K562 (cell line): ENCODE data around the gene RIN3. TPM values are rescaled to one million over a fixed set of nuclear protein-coding genes. Genes with fewer than 3 reads are reported as not detected.

Experiments used
- ATAC-seq: fragments of 200-7000 bp; cut with Tn5 transposase; 3 replicates; pipeline ENCODE4 v1.9.1; 2020; ENCODE audit warnings: moderate library complexity
- BruUV-seq: library from RNA; stranded (reverse); fragments of 400-500 nt; replicated peaks from 2 replicates; lab custom pipeline; 2021; lab: Mats Ljungman, UMichigan
- CTCF ChIA-PET: fragments of 300-600 bp; formaldehyde crosslinking; extraction: SDS; loops from one replicate; lab custom pipeline; 2021; ENCODE audit warnings: low intra/inter-chr PET ratio; lab: Yijun Ruan, JAX
- POLR2A ChIA-PET: fragments of 300-600, 350-650 bp; sonication (Branson Sonifier 250); formaldehyde crosslinking; extraction: SDS; loops from one replicate; lab custom pipeline; 2021; ENCODE audit warnings: antibody characterized with exemption, inconsistent platforms; lab: Yijun Ruan, JAX
- DNase-seq, 4 experiments: peaks; one replicate each; pipeline versions ENCODE4 v3.0.0 to v3.0.0-alpha.2; 2011 to 2018; ENCODE audit warnings: low spot score in 3 of 4, mixed read lengths in 3 of 4; ENCODE audit errors: extremely low read depth in 1 of 4
- FAIRE-seq: peaks from 2 replicates; lab custom pipeline; 2011; peaks lifted over from hg19 to GRCh38; lab: Jason Lieb, UNC
- H2AFZ ChIP-seq: 2 replicates; pipeline ENCODE4 v1.6.0; 2011; ENCODE audit warnings: low read depth, low read length, control low read depth, inconsistent platforms
- H3K27ac ChIP-seq: fragments of 200-600 bp; 3 replicates; pipeline ENCODE4 v1.8.0; 2011; ENCODE audit warnings: low read depth, mild to moderate bottlenecking, control low read depth, inconsistent platforms, low read length, moderate library complexity, mixed read lengths; ENCODE audit errors: extremely low read depth
- H3K27me3 ChIP-seq, 2 experiments: fragments of 300-600 bp in 1 of 2; 2 replicates in 1 of 2; 3 replicates in 1 of 2; pipeline versions ENCODE4 v1.6.0 to v1.8.0; 2011; ENCODE audit warnings: inconsistent platforms in 2 of 2, low read length in 2 of 2, mild to moderate bottlenecking in 1 of 2, mixed read lengths in 1 of 2, moderate library complexity in 1 of 2; ENCODE audit not compliant: control insufficient read depth in 2 of 2, insufficient read depth in 2 of 2
- H3K36me3 ChIP-seq: fragments of 300-600 bp; 3 replicates; pipeline ENCODE4 v1.8.0; 2011; ENCODE audit warnings: mild to moderate bottlenecking, low read length, inconsistent platforms; ENCODE audit not compliant: control insufficient read depth, insufficient read depth
- H3K4me1 ChIP-seq, 2 experiments: fragments of 200-600 bp in 1 of 2; replicated peaks in 1 of 2; 2 replicates in 1 of 2; 3 replicates in 1 of 2; pipeline versions ENCODE4 v1.5.1 to v1.8.0; 2011; ENCODE audit warnings: inconsistent platforms in 2 of 2, low read length in 2 of 2, mild to moderate bottlenecking in 1 of 2, mixed read lengths in 1 of 2, moderate library complexity in 1 of 2; ENCODE audit not compliant: control insufficient read depth in 2 of 2, insufficient read depth in 2 of 2
- H3K4me2 ChIP-seq: 2 replicates; pipeline ENCODE4 v1.6.1; 2011; ENCODE audit warnings: low read length, control low read depth, inconsistent platforms, mixed read lengths; ENCODE audit not compliant: insufficient read depth
- H3K4me3 ChIP-seq: fragments of 200-600 bp; sonication (generic), shearing (Covaris generic); 2 replicates; pipeline ENCODE4 v1.5.1; 2016; ENCODE audit warnings: control low read depth, inconsistent platforms
- H3K79me2 ChIP-seq: fragments of 200-600 bp; 3 replicates; pipeline ENCODE4 v1.8.0; 2011; ENCODE audit warnings: low read length, inconsistent platforms; ENCODE audit not compliant: control insufficient read depth, insufficient read depth
- H3K9ac ChIP-seq, 2 experiments: 2 replicates each; pipeline versions ENCODE4 v1.6.0 to v1.6.1; 2011; ENCODE audit warnings: low read depth in 2 of 2, low read length in 2 of 2, control low read depth in 1 of 2, inconsistent platforms in 1 of 2, mild to moderate bottlenecking in 1 of 2, mixed read lengths in 1 of 2; ENCODE audit not compliant: insufficient read depth in 1 of 2
- H3K9me1 ChIP-seq: one replicate; pipeline ENCODE4 v1.6.0; 2011; ENCODE audit warnings: inconsistent platforms, mild to moderate bottlenecking, low read length, moderate library complexity; ENCODE audit not compliant: control insufficient read depth, insufficient read depth
- H3K9me3 ChIP-seq: replicated peaks from 2 replicates; pipeline ENCODE4 v1.5.1; 2011; ENCODE audit warnings: low read depth, low read length, inconsistent platforms; ENCODE audit not compliant: control insufficient read depth, insufficient read depth
- H4K20me1 ChIP-seq: replicated peaks from 2 replicates; pipeline ENCODE4 v1.6.1; 2011; ENCODE audit warnings: low read length, inconsistent platforms, mixed read lengths; ENCODE audit not compliant: control insufficient read depth, insufficient read depth
- ARID3B ChIP-seq: fragments of 250-450 bp; sonication (Bioruptor Pico); IDR thresholded peaks from 2 replicates; pipeline ENCODE4 v1.4.0; 2020; ENCODE audit warnings: borderline replicate concordance
- EP300 ChIP-seq: IDR thresholded peaks from 2 replicates; pipeline ENCODE4 v1.6.1; 2012; ENCODE audit warnings: low read length, improper control_type of control experiment
- HDGF ChIP-seq: fragments of 450-650 bp; IDR thresholded peaks from 2 replicates; pipeline ENCODE4 v1.6.1; 2016
- JUNB ChIP-seq: fragments of 450-650 bp; formaldehyde crosslinking; conservative IDR thresholded peaks from 2 replicates; pipeline ENCODE4 v1.4.0; 2020; ENCODE audit warnings: mild to moderate bottlenecking
- NKRF ChIP-seq: fragments of 450-650 bp; IDR thresholded peaks from 2 replicates; pipeline ENCODE4 v1.6.1; 2016; ENCODE audit warnings: borderline replicate concordance
- PTRF ChIP-seq: fragments of 450-650 bp; IDR thresholded peaks from 2 replicates; pipeline ENCODE4 v1.6.1; 2016; ENCODE audit warnings: mild to moderate bottlenecking, missing genetic modification characterization, missing compliant biosample characterization
- RBBP5 ChIP-seq: fragments of 200-600 bp; sonication (generic); IDR thresholded peaks from 2 replicates; pipeline ENCODE4 v1.6.1; 2012; ENCODE audit warnings: borderline replicate concordance, mild to moderate bottlenecking, low read length, control low read depth, inconsistent platforms; ENCODE audit not compliant: insufficient read depth, poor library complexity, severe bottlenecking
- SNIP1 ChIP-seq: fragments of 450-650 bp; IDR thresholded peaks from 2 replicates; pipeline ENCODE4 v1.7.1; 2017; ENCODE audit warnings: low read depth, mild to moderate bottlenecking
- TARDBP ChIP-seq: fragments of 450-650 bp; IDR thresholded peaks from 2 replicates; pipeline ENCODE4 v1.6.1; 2016
- ZC3H8 ChIP-seq: fragments of 450-650 bp; IDR thresholded peaks from 2 replicates; pipeline ENCODE4 v1.6.1; 2017
- ZKSCAN3 ChIP-seq: fragments of 250-450 bp; sonication (Bioruptor Pico); IDR thresholded peaks from 2 replicates; pipeline ENCODE4 v1.4.0; 2020
- ZNF830 ChIP-seq: fragments of 250-450 bp; sonication (Bioruptor Pico); IDR thresholded peaks from 2 replicates; pipeline ENCODE4 v1.5.0; 2021; ENCODE audit warnings: mild to moderate bottlenecking
- WGBS: fragments of 100-300 bp; shearing (Covaris generic); methylation state at CpG from one replicate; pipeline ENCODE4 v1.1.6; 2016; ENCODE audit warnings: low coverage, mixed read lengths; ENCODE audit not compliant: insufficient coverage; ENCODE audit errors: missing lambda C conversion rate; 5-methylcytosine and 5-hydroxymethylcytosine counted together
- in situ Hi-C: fragments of 300-500 bp; cut with MboI; formaldehyde crosslinking; loops from 4 replicates; pipeline ENCODE4 v1.15.0; 2018; ENCODE audit warnings: inconsistent platforms, mixed read lengths
- intact Hi-C: fragments of 100-400 bp; cut with micrococcal nuclease; formaldehyde crosslinking; loops from 2 replicates; pipeline ENCODE4 v1.14.2; 2022
- polyA plus RNA-seq, 8 experiments: library from polyadenylated mRNA; depleted of rRNA in 4 of 8; stranded (reverse) in 5 of 8; unstranded in 3 of 8; fragments of >200 nt; fragmentation: Nextera tagmentation in 2 of 8; fragmentation: Illumina TruSeq in 1 of 8; extraction: Ambion mirVana in 2 of 8; extraction: Trizol in 1 of 8; gene quantifications; 2 replicates each; pipeline versions ENCODE4 v1.2.1 to v1.2.3, GENCODE V29; 2011 to 2014; ENCODE audit warnings: inconsistent platforms in 1 of 8, missing spikeins in 1 of 8
- total RNA-seq, 7 experiments: library from RNA; depleted of rRNA in 6 of 7; stranded (reverse); fragments of >200 nt in 6 of 7; fragmentation: Illumina TruSeq in 2 of 7; extraction: Trizol in 2 of 7; gene quantifications; 2 replicates each; pipeline versions ENCODE4 v1.2.1 to v1.2.3, GENCODE V29; 2011 to 2021; ENCODE audit warnings: low replicate concordance in 1 of 7

The RIN3 gene
- total and polyA plus RNA-seq, 9 of the 15 experiments (the other 6 are each of a cell fraction or from before 2014, with no cell fraction given) = 0.01 to 0.49 (median 0.08) TPM; not detected in 5

DNA sequence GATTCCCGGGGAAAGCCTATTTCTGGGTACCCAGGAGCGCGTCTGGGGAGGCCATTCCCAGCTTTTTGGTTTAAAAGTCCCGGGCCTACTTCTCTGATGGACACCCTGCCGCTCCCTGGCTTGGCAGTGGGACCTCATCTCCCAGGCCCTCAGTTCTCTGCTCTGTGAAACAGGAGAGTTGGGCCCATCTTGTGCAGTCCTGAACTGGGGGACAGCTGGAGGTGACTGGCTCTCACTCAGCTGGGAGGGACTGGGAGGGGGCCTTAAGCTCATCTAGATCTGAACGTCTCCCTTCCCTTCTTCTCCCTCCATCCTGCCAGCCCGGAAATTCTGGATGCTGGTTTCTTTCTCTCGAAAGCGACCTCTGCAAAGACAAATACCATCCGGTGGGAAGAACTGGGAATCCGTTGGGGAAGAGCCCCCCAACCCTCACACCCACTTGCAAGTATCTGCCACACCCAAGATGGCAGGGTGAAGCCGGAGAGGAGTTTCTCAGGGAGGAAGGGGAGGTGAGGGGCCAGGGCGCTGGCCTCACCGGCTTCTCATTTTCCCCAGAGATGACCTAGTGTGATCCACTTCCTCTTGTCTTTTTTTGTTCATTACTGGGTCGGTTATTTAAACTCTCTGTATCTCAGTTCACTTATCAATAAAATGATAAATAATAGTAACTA is 1.4 kb downstream of the RIN3 start:
- BruUV-seq = no TSS peak
- peaks cover 3 to 39% of the 10 kb centered on the region in 2 experiments; a peak in 4 of 5 replicates for H3K27me3 ChIP-seq

DNA sequence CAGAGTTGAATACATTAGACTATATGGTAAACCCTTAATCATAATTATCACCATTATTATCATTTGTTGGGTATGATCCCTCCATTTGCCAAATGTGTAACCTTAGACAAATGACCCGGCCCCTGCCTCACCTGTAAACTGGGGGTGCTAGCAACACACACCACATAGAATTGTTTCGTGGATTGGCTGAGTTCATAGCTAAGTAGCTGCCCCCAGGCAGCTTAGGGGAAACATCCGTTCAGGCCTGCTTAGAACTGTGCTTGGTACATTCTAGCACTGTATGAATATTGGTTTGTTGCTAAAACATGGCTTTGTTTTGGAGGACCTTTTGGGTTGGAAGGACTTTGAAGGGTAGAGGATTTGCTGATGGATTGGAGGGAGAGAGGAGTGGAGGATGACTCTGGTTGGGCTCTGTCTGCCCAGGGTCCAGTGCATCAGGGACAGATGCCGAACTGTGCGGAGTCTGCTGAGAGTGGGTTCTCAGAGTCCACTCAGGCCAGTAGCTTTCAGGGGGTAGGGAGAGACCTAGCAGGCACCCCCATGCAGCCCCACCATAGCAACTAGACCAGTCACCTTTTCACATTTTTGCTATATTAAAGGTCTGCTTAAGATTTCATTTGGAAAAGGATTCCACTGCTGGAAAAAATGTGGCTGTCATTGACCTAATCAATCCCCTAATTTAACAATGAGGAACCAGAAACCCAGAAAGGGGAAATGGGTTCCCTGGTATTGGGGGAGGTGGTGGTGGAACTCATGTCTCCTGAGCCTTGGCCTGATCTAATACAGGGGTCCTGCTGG is 2.2 kb downstream of the RIN3 start:
- Histone ChIP-seq H3K9me1 (no peaks in the 10 kb centered on the region), H3K9ac (no peak overlapping the region), H3K4me3 (no peak overlapping the region), H3K4me1 (peaks cover 0 to 8% of the 10 kb centered on the region in 2 experiments; a peak in 2 of 5 replicates), H3K36me3 (no peaks in the 10 kb centered on the region), H4K20me1 (no peaks in the 10 kb centered on the region), H3K9me3 (no peaks in the 10 kb centered on the region), H3K4me2 (no peak overlapping the region), H2AFZ (no peak overlapping the region), H3K79me2 (no peaks in the 10 kb centered on the region), H3K27me3 (peaks cover 3 to 39% of the 10 kb centered on the region in 2 experiments; a peak in 4 of 5 replicates), H3K27ac (no peak overlapping the region)
- POLR2A ChIA-PET = interaction anchor here (0.7 kb wide), 1 partner anchor 11 kb away, joined by 3 read pairs; no protein-coding TSS in a partner anchor
- in situ Hi-C loops (no loop called here), intact Hi-C loops (no loop called here)
- FAIRE-seq (no peak), DNase-seq (no peak), ATAC-seq (no peak)
- BruUV-seq = no TSS peak
- CTCF ChIA-PET = no interaction called here
- WGBS = 2% methylated on average over 5 of the region's 5 CpGs
- TF ChIP-seq HDGF (no peak), TARDBP (no peak), NKRF (no peak), ZNF830 (no peak), ARID3B (no peak), PTRF (tag) (no peak), ZC3H8 (no peak), ZKSCAN3 (CRISPR knock-in tag) (no peak), EP300 (no peak), RBBP5 (no peak), JUNB (CRISPR knock-in tag) (no peak)

More for the DNA sequence above, 1.4 kb downstream of the RIN3 start:
- FAIRE-seq (no peak), DNase-seq (no peak)
- intact Hi-C loops = no loop called here
- Histone ChIP-seq H3K9me1 (no peaks in the 10 kb centered on the region), H3K27ac (no peak overlapping the region)
- 6% methylated on average over 6 of the region's 15 CpGs for WGBS
- in situ Hi-C loops = no loop called here
- TF ChIP-seq SNIP1 = no peak
- TF ChIP-seq, all 486 proteins: peak for 0
- Histone ChIP-seq H3K4me1 (peaks cover 0 to 8% of the 10 kb centered on the region in 2 experiments; a peak in 2 of 5 replicates), H3K4me2 (no peak overlapping the region), H3K9ac (no peak overlapping the region), H4K20me1 (no peaks in the 10 kb centered on the region), H3K9me3 (no peaks in the 10 kb centered on the region), H2AFZ (no peak overlapping the region), H3K4me3 (no peak overlapping the region), H3K79me2 (no peaks in the 10 kb centered on the region), H3K36me3 (no peaks in the 10 kb centered on the region)
- no peak for ATAC-seq
- CTCF ChIA-PET = no interaction called here
- POLR2A ChIA-PET = interaction anchor here (0.5 kb wide), 1 partner anchor 21 kb away, joined by 3 read pairs; no protein-coding TSS in a partner anchor
